AG10803 (cell line): Measurements from ENCODE around the gene PLPPR2.

Experiments
- DNase-seq: peaks from one replicate; pipeline ENCODE4 v3.0.0; 2010; ENCODE audit warnings: low read depth
- H3K4me3 ChIP-seq: 2 replicates; pipeline ENCODE4 v1.5.1; 2011; ENCODE audit warnings: mild to moderate bottlenecking, low read length, control low read depth
- CTCF ChIP-seq: conservative IDR thresholded peaks from 2 replicates; pipeline ENCODE4 v1.5.1; 2011; ENCODE audit warnings: mild to moderate bottlenecking, low read length, control low read depth, inconsistent platforms

The PLPPR2 gene

GRCh38 chr19:11390933-11391680 is 35.9 kb downstream of the PLPPR2 start:
- no peak for TF ChIP-seq CTCF
- H3K4me3 ChIP-seq, result no peak overlapping the region
- no peak for DNase-seq

GRCh38 chr19:11397089-11397610 is 41.9 kb downstream of the PLPPR2 start:
- H3K4me3 ChIP-seq, result no peak overlapping the region
- no peak for TF ChIP-seq CTCF
- no peak for DNase-seq

GRCh38 chr19:11399667-11400066 is 44.4 kb downstream of the PLPPR2 start:
- no peak for TF ChIP-seq CTCF
- H3K4me3 ChIP-seq, result no peak overlapping the region
- no peak for DNase-seq

GRCh38 chr19:11400798-11401197 is 45.6 kb downstream of the PLPPR2 start:
- TF ChIP-seq CTCF, result no peak
- DNase-seq, result no peak
- no peak overlapping the region for H3K4me3 ChIP-seq

GRCh38 chr19:11401808-11402543 is 46.7 kb downstream of the PLPPR2 start:
- TF ChIP-seq CTCF, result no peak
- no peak overlapping the region for H3K4me3 ChIP-seq
- no peak for DNase-seq

GRCh38 chr19:11404588-11405222 is 49.5 kb downstream of the PLPPR2 start:
- DNase-seq, result no peak
- no peak for TF ChIP-seq CTCF
- no peak overlapping the region for H3K4me3 ChIP-seq
